GM04504 (cell line): ENCODE measurements around the gene PCDH8.
A peak's percentile ranks its signal among the peaks of the same experiment; 100 is the strongest.

Experiments
- DNase-seq: peaks from one replicate; pipeline ENCODE4 v3.0.0-alpha.2; 2012; ENCODE audit warnings: low read depth

PCDH8 gene

GRCh38 chr13:52810526-52810925 lies 37.9 kb downstream of the PCDH8 start:
- no peak for DNase-seq

GRCh38 chr13:52810011-52810410 lies 38.4 kb downstream of the PCDH8 start:
- DNase-seq: no peak

GRCh38 chr13:52809310-52809769 lies 39.1 kb downstream of the PCDH8 start:
- peak; percentile 11 for DNase-seq

- no peak for DNase-seq
Observed at GRCh38 chr13:52808842-52809219, 39.6 kb downstream of the PCDH8 start.

GRCh38 chr13:52806029-52806428 lies 42.4 kb downstream of the PCDH8 start:
- no peak for DNase-seq

GRCh38 chr13:52804202-52804641 lies 44.2 kb downstream of the PCDH8 start:
- no peak for DNase-seq

- DNase-seq: no peak
Observed at GRCh38 chr13:52800856-52801255, 47.6 kb downstream of the PCDH8 start.

GRCh38 chr13:52798770-52799430 lies 49.5 kb downstream of the PCDH8 start:
- no peak for DNase-seq

- no peak for DNase-seq
Observed at GRCh38 chr13:52797176-52797575, 51.3 kb downstream of the PCDH8 start.

GRCh38 chr13:52794589-52794988 lies 53.9 kb downstream of the PCDH8 start:
- no peak for DNase-seq

GRCh38 chr13:52793515-52794061 lies 54.9 kb downstream of the PCDH8 start:
- no peak for DNase-seq
